ENCODE measurements around the gene NAXD. TPM values are rescaled to one million over a fixed set of nuclear protein-coding genes. Genes with fewer than 3 reads are reported as not detected.

NAXD gene
- total RNA-seq, 4 donors from 2014 or later, result 27.1 to 43.2 (median 35.8) TPM

DNA sequence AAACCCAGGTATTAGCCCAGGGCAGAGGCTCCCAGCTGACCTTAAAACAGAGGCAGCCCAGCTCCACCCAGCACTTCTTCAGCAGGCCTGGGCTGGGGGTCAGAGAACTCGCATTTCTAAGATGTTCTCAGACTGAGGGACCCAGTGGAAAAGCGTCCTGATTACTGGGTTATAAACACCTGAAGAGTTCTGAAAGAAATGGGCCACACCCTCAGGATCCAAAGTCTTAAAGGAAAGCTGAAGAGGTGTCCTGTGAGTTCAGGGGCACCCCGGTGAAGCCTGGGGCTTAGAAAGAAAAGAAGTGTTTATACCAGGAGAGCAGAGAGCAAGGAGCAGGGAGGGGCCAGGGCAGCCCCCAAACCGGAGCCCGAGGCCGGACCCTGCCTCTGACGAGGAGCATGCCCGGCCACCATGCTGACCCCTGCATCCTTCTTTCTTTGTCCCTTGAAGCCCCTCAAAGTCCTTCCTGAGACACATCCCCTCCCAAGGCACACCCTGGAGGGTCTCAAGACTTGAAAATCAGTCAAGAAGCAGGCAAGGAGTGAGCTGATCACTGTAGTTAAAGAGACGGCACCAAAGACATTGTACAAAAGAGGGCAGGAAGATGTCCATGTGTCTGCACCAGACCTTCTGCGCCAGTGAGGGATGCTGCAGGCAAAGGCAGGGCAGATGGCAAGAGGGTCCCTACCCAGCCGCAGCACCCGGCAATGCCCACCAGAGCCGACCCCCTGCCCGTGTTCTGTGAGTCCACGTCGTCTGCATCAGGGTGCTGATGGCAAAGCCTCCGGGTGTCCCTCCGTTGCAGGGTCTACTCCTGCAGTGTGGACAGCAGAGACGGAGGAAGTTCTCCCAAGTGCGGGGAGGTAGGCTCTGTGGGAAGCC, 43.2 kb upstream of the NAXD start:
- peak in 1 of 3 donors; percentile 61 for DNase-seq
- Histone ChIP-seq H3K27ac (peak overlapping the region in 1 of 4 donors; percentile 60), H3K27me3 (no peaks in the 10 kb centered on the region), H3K36me3 (no peaks in the 10 kb centered on the region), H3K4me1 (peaks cover 0 to 14% (median 6%) of the 10 kb centered on the region in 4 donors), H3K4me3 (no peak overlapping the region), H3K9me3 (no peaks in the 10 kb centered on the region)
- no peak for TF ChIP-seq POLR2A (IDR thresholded peaks at IDR 0.05)
- TF ChIP-seq, protein P1, sequence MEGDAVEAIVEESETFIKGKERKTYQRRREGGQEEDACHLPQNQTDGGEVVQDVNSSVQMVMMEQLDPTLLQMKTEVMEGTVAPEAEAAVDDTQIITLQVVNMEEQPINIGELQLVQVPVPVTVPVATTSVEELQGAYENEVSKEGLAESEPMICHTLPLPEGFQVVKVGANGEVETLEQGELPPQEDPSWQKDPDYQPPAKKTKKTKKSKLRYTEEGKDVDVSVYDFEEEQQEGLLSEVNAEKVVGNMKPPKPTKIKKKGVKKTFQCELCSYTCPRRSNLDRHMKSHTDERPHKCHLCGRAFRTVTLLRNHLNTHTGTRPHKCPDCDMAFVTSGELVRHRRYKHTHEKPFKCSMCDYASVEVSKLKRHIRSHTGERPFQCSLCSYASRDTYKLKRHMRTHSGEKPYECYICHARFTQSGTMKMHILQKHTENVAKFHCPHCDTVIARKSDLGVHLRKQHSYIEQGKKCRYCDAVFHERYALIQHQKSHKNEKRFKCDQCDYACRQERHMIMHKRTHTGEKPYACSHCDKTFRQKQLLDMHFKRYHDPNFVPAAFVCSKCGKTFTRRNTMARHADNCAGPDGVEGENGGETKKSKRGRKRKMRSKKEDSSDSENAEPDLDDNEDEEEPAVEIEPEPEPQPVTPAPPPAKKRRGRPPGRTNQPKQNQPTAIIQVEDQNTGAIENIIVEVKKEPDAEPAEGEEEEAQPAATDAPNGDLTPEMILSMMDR (IDR thresholded peaks at IDR 0.05), result no peak

DNA sequence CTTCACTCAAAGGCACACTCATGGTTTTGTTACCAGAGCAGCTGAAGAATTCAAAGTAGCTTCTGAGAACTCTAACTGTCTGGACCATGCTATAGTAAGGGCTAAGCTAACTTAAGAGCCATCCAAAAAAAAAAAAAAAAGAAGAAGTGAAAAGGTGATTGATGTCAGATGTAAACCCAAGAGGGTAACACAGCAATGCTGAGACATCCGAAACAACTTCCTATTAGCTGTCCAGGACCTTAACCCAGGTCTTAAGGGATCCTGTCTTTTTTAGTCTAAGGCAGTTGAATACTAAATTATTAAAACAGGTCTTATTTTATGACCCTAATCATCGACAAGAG, 42.6 kb upstream of the NAXD start:
- no peak for DNase-seq
- H3K4me1 ChIP-seq, result peaks cover 0 to 14% (median 6%) of the 10 kb centered on the region in 4 donors
- H3K4me3 ChIP-seq, result no peak overlapping the region
- H3K9me3 ChIP-seq, result no peaks in the 10 kb centered on the region
- no peaks in the 10 kb centered on the region for H3K36me3 ChIP-seq
- H3K27me3 ChIP-seq, result no peaks in the 10 kb centered on the region
- TF ChIP-seq, protein P1 (IDR thresholded peaks at IDR 0.05), result no peak
- TF ChIP-seq POLR2A (IDR thresholded peaks at IDR 0.05), result no peak
- no peak overlapping the region for H3K27ac ChIP-seq

DNA sequence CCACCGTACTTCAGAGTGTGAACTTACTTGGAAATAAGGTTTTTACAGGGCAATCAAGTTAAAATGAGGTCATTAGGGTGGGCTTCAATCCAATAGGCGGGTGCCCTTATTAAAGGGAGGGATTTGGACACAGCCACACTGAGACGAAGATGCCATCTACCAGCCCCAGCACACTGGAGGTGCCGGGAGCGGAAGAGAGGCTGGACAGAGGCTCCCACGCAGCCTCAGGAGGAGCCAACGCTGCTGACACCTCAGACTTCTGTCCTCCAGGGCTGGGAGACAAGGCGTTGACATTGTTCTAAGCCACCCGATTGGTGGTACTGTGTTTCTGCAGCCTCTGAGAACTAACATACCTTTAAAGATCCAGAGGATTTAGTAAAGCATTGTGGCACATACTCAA, 41.2 kb upstream of the NAXD start:
- no peaks in the 10 kb centered on the region for H3K27me3 ChIP-seq
- peaks cover 0 to 14% (median 6%) of the 10 kb centered on the region in 4 donors for H3K4me1 ChIP-seq
- TF ChIP-seq, protein P1 (IDR thresholded peaks at IDR 0.05), result no peak
- no peak for TF ChIP-seq POLR2A (IDR thresholded peaks at IDR 0.05)
- DNase-seq, result no peak
- H3K9me3 ChIP-seq, result no peaks in the 10 kb centered on the region
- no peak overlapping the region for H3K27ac ChIP-seq
- no peaks in the 10 kb centered on the region for H3K36me3 ChIP-seq
- no peak overlapping the region for H3K4me3 ChIP-seq

DNA sequence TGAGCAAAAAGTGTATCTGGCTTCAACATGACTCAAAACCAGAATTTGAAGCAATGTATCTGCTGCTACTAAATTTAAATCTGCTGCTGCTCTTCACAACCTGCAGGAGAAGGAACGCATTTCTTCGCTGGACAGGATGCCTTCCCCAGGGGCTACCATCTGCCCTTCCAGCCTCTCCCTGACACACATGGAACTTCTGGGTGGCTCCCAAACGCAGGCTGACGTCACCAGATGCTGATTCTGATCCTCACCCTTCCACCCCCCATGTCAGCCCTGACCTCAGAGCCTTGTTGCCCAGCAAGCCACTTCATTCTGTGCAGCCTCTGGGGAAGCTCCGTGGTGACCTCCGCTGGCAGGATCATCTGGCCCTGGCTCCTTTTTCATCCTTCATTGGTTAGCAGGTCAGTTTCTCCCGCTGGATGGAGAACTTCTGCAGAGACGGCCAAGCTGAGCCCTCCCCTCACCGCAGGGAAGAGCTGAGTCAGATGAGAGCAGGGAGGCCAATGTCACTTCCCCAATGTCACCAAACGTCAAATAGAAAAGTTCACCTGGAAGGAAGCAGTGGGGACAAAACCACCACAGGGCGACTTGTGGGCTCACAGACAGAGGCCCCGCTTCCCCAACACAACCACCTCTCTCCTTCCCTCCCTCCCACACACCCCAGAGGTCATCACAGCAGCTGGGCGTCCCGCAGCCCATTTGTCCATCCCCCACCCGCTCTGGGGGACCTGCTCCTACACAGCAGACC, 39.8 kb upstream of the NAXD start:
- Histone ChIP-seq H3K27me3 (no peaks in the 10 kb centered on the region), H3K9me3 (no peaks in the 10 kb centered on the region), H3K27ac (peak overlapping the region in 2 of 4 donors; percentile 42 to 67), H3K4me1 (peaks cover 0 to 14% (median 6%) of the 10 kb centered on the region in 4 donors), H3K4me3 (peak overlapping the region in 1 of 4 donors; percentile 15), H3K36me3 (no peaks in the 10 kb centered on the region)
- DNase-seq, result peak in 2 of 3 donors; percentile 60 to 69
- TF ChIP-seq, protein P1 (IDR thresholded peaks at IDR 0.05), result no peak
- no peak for TF ChIP-seq POLR2A (IDR thresholded peaks at IDR 0.05)

DNA sequence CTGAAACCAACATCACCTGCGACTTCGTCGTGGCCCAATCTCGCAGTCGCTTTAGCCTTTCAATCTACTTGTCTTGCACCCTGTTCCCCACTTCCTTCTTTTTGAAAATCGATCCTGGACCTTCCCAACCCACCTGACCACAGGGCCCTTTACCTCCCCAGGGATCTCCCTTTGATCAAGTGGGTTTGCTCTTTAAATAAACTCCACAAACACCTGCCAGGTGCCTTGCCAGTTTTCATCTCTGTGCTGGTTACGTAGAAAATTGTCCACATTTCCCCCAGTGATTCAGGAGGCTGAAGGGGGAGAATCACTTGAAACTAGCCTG, 39.3 kb upstream of the NAXD start:
- Histone ChIP-seq H3K27ac (peak overlapping the region; percentile 18 to 67 (median 47)), H3K9me3 (no peaks in the 10 kb centered on the region), H3K4me1 (peaks cover 0 to 14% (median 6%) of the 10 kb centered on the region in 4 donors), H3K36me3 (no peaks in the 10 kb centered on the region), H3K4me3 (peak overlapping the region in 1 of 4 donors; percentile 15), H3K27me3 (no peaks in the 10 kb centered on the region)
- peak in 1 of 3 donors; percentile 38 for DNase-seq
- no peak for TF ChIP-seq POLR2A (IDR thresholded peaks at IDR 0.05)
